GM04504 (cell line): ENCODE results near the gene ATG4D.

Experiments
- DNase-seq: peaks from one replicate; pipeline ENCODE4 v3.0.0-alpha.2; 2012; ENCODE audit warnings: low read depth

The ATG4D gene

GRCh38 chr19:10543420-10544241, at the start of gene ATG4D:
ATG4D (plus strand) TSS chr19:10543904; CDS start chr19:10544091, 187 bp downstream.
- DNase-seq: no peak

- no peak for DNase-seq
Measured at GRCh38 chr19:10497371-10497770, 46.3 kb upstream of the ATG4D start.

GRCh38 chr19:10499550-10500246, 44.0 kb upstream of the ATG4D start:
- DNase-seq: no peak

GRCh38 chr19:10500247-10500592, 43.5 kb upstream of the ATG4D start:
- DNase-seq: no peak

GRCh38 chr19:10501971-10502523, 41.7 kb upstream of the ATG4D start:
- DNase-seq: peak; percentile 17

GRCh38 chr19:10502524-10503001, 41.1 kb upstream of the ATG4D start:
- peak; percentile 83 for DNase-seq

GRCh38 chr19:10503002-10503789, 40.5 kb upstream of the ATG4D start, which contains the start of gene KEAP1:
KEAP1 (minus strand) TSS chr19:10503356; CDS start chr19:10500033, 3,323 bp downstream.
- DNase-seq: no peak

GRCh38 chr19:10505583-10506229, 38.0 kb upstream of the ATG4D start:
- DNase-seq: peak; percentile 20

GRCh38 chr19:10508036-10508435, 35.7 kb upstream of the ATG4D start:
- no peak for DNase-seq

GRCh38 chr19:10508707-10509106, 35.0 kb upstream of the ATG4D start:
- no peak for DNase-seq

- DNase-seq: no peak
Measured at GRCh38 chr19:10510301-10510802, 33.4 kb upstream of the ATG4D start.

- no peak for DNase-seq
Measured at GRCh38 chr19:10513223-10513622, 30.5 kb upstream of the ATG4D start.

GRCh38 chr19:10514211-10515145, 29.2 kb upstream of the ATG4D start:
- DNase-seq: no peak

GRCh38 chr19:10516064-10516385, 27.7 kb upstream of the ATG4D start:
- DNase-seq: no peak

- no peak for DNase-seq
Measured at GRCh38 chr19:10516671-10517286, 26.9 kb upstream of the ATG4D start.

GRCh38 chr19:10517361-10517759, 26.3 kb upstream of the ATG4D start, which contains the start of gene S1PR5:
S1PR5 (minus strand) TSS chr19:10517447; CDS start chr19:10515011, 2,436 bp downstream.
- no peak for DNase-seq

GRCh38 chr19:10517760-10518443, 25.8 kb upstream of the ATG4D start:
- no peak for DNase-seq

GRCh38 chr19:10518444-10519361, 25.0 kb upstream of the ATG4D start:
- DNase-seq: no peak
